Amygdala (tissue), 56 donors: ENCODE measurements around the gene TFPI.

Source experiments
- DNase-seq, 56 donors: peaks; one replicate each; lab custom pipeline; 2025; lab: John Stamatoyannopoulos, UW

Gene TFPI

DNA sequence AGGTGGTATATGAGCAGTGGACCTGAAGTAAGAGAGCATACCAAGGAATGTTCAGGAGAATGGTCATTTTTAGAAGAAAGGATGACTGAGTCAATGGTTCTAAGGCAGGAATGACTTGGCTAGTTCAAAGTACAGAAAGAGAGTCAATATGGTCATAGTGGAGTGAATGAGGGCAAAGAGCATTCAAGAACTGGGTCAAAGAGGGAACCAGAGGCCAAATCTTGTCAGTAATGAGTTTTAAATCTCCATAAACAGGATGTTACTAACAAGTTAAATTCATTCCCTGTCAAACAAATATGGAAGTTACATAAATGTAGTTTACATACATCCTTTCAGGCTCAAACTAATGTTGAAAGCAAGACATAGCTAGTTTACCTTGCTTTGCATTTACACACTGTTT lies 122.3 kb downstream of the TFPI start:
- DNase-seq = no peak

DNA sequence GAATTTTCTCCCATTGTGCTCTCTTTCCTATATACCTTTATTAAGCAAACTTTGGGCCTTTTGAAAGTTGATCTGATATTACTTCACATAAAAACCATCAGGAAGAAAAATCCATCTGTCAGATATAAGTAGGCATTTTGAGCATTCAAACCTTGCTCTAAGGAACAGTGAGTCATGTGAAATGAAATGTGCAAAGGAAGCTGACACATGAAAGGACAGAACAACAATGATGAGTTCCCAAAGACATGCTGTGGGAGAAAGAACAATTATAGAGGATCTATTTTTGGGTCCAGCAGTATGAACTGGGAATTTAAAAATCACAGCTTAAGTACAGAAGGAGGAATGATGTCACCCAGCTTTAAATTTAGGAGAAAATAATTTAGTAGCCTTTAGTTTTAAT lies 124.2 kb downstream of the TFPI start:
- no peak for DNase-seq

DNA sequence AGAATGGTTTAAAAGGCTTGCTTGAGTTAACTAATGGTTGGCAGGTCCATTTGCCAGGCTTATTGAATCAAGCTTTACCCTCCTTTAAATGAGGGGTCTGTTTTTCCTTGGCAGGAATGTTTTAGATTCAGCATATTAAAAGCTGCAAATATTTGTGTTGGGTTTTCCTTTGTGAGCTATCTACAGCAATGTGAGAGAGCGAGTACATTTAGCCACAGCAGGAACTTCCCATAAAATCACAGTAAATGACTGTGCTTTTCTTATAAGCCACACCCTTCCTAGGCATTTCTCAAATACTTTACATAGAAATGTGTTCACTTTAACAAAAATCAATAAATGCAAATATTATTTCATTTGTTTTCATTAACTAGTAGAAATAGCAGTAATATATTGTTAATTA lies 130.1 kb downstream of the TFPI start:
- no peak for DNase-seq

DNA sequence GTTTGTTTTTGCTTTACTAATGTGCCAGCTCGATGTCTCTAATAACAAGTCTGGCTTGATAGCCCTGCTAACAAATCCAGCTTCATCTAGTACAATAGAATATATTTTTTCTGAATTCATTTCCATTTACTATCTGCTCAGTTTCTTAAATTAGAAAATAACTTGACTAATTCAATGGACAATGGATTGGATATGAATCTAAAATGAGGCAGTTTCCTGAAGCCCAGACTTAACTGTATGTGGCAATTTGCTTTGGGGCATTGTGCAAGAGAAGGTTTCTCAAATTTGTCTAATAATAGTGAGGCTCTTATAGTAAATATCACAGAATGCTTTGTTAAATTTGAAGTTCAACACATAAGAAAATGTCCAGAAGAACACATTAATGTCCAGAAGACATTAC lies 132.0 kb downstream of the TFPI start:
- DNase-seq = no peak

DNA sequence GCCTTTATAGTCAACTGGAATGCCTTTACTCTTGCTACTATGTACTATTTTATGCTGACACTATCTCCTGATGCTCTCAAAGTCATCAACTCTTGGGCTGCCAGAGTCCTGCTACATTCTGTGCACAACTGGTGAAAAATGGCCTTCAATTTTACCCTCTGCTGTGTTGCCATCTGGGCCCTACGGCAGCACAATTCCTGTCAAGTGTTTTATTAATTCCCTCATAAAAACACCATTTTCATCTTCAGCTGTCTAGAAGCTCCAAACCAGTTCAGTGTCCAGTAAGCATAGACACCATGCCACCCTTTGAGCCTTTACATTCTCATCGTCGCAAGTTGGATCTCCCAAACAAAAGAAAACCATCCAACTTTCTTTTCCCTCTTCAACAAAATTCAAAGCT lies 132.7 kb downstream of the TFPI start:
- DNase-seq = no peak

DNA sequence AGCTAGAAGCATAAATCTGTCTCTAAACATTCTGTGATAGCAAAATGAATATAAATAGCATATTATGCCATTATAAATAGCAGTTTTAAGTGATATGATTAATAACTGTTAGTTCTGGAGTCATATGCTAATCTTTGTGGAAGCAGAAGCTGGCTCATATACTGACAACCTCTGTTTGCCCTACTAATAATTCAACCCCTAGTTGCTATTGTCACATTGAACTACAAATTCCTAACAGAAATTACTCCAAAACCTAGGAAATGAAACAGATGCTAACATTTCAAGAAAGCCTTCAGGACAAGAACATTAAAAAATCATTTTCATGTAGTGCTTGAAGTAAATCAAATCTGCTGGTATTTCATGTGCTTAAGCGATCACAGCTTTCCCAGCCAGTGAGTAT lies 134.4 kb downstream of the TFPI start:
- no peak for DNase-seq

DNA sequence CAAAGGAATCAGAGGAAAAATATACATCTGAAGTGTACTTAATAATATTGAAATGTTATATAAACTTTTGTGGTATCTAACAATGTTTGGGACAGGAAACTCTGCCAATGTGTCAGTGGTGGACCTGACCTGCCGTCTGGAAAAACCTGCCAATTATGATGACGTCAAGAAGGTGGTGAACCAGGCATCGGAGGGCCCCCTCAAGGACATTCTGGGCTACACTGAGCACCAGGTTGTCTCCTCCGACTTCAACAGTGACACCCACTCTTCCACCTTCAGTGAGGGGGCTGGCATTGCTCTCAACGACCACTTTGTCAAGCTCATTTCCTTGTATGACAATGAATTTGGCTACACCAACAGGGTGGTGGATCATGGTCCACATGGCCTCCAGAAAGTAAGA lies 138.8 kb downstream of the TFPI start:
- DNase-seq = no peak
